Heart left ventricle (tissue), 13 donors: ENCODE measurements around the gene TTC27.

ENCODE experiments used
- POLR2A ChIP-seq, 2 donors: fragments of 450-650 bp; IDR thresholded peaks; one replicate each; pipeline ENCODE4 v1.6.1; 2017; ENCODE audit warnings: antibody characterized with exemption in 2 of 2, mild to moderate bottlenecking in 2 of 2, moderate library complexity in 2 of 2
- TF ChIP-seq, protein P1 (sequence below), 12 donors: fragments of 200-600 bp; sonication (generic) in 4 of 12; IDR thresholded peaks; one replicate each; pipeline versions ENCODE4 v1.5.0 to v1.8.0; 2018 to 2022; ENCODE audit warnings: antibody characterized with exemption in 12 of 12, mild to moderate bottlenecking in 5 of 12
- donor health status: ischemic (EF 13 %, LVEDD 7.1; RV severe dilation, severe dysfunction).
- donor health status: DM: no; HTN: yes; CAD: no.
- donor health status: DM: no; HTN: no; CAD: no.
- donor health status: ischemic (EF 25% LVEDD 6.9; RV normal size, moderate dysfunction).
- donor health status: ischemic (EF 25% LVEDD 5.7; RV mildly dilated, moderate dysfunction).
- donor health status: ischemic (EF 35%, LVEDD 5.7; RV mildly dilated, moderate dysfunction).
- donor health status: nonischemic (EF 11% LVEDD 7.7; RV severe dilation, severe dysfunction).
- donor health status: DM: yes; HTN: yes; CAD: no.
- donor health status: PGD.
- donor health status: ischemic (EF 29% LVEDD 5.4; RV normal size, mild dysfunction).
- donor health status: nonischemic (EF 23%, LVEDD 6.1; RV moderate dilation, normal function).

DNA sequence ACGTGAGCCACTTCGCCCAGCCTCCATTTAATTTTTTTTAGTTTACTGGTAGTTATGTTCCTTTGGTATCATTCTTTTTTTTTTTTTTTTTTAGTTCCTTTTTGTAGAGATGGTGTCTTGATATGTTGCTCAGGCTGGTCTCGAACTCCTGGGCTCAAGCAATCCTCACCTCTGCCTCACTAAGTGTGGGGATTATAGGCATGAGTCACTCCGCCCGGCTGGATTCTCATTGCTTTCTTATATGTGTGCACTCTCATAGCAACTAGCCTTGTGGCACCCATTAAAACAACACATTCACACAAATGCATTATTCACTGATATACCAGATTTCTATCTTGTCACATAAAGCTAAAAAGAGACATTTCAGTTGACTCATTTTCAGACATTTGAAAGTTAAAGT, 4.2 kb downstream of the TTC27 start:
- TF ChIP-seq POLR2A (IDR thresholded peaks at IDR 0.05): no peak
- TF ChIP-seq, protein P1, sequence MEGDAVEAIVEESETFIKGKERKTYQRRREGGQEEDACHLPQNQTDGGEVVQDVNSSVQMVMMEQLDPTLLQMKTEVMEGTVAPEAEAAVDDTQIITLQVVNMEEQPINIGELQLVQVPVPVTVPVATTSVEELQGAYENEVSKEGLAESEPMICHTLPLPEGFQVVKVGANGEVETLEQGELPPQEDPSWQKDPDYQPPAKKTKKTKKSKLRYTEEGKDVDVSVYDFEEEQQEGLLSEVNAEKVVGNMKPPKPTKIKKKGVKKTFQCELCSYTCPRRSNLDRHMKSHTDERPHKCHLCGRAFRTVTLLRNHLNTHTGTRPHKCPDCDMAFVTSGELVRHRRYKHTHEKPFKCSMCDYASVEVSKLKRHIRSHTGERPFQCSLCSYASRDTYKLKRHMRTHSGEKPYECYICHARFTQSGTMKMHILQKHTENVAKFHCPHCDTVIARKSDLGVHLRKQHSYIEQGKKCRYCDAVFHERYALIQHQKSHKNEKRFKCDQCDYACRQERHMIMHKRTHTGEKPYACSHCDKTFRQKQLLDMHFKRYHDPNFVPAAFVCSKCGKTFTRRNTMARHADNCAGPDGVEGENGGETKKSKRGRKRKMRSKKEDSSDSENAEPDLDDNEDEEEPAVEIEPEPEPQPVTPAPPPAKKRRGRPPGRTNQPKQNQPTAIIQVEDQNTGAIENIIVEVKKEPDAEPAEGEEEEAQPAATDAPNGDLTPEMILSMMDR (IDR thresholded peaks at IDR 0.05): no peak
